Lower leg skin (tissue), 4 donors: ENCODE measurements around the gene MDH1. TPM values are rescaled to one million over a fixed set of nuclear protein-coding genes. Genes with fewer than 3 reads are reported as not detected.
"Not testable (repeated sequence)": the region's sequence is repeated elsewhere in the genome, so short reads cannot be mapped to it uniquely, and the experiment has no call there.

Experiments
- DNase-seq, 2 donors: peaks; one replicate each; pipeline ENCODE4 v3.0.0-alpha.2; 2019; ENCODE audit warnings: low spot score in 2 of 2
- H3K4me3 ChIP-seq: fragments of 200-600 bp; sonication (generic); 2 replicates; pipeline ENCODE4 v1.5.1; 2017; ENCODE audit warnings: mild to moderate bottlenecking, low read depth; ENCODE audit not compliant: poor library complexity, severe bottlenecking
- CTCF ChIP-seq, 3 donors: fragments of 450-650 bp; IDR thresholded peaks; one replicate each; pipeline ENCODE4 v1.5.1; 2016; ENCODE audit warnings: antibody characterized with exemption in 3 of 3, mild to moderate bottlenecking in 3 of 3, moderate library complexity in 2 of 3
- POLR2A ChIP-seq, 2 donors: fragments of 450-650 bp; IDR thresholded peaks; one replicate each; pipeline ENCODE4 v1.6.1; 2016 to 2017; ENCODE audit warnings: antibody characterized with exemption in 2 of 2, mild to moderate bottlenecking in 1 of 2, moderate library complexity in 1 of 2
- WGBS, 2 donors: methylation state at CpG; one replicate each; pipeline ENCODE4 v1.1.5; 2018; 5-methylcytosine and 5-hydroxymethylcytosine counted together
- intact Hi-C: fragments of 100-400 bp; cut with DNase I; formaldehyde crosslinking; loops from one replicate; pipeline ENCODE4 v1.15.0; 2023; ENCODE audit warnings: low total_unique reads
- total RNA-seq, 4 donors: library from RNA; depleted of rRNA; stranded (reverse); fragments of >200 nt; gene quantifications; one replicate each; pipeline ENCODE4 v1.1.0, GENCODE V29; 2016

MDH1 gene
- total RNA-seq, 4 donors from 2014 or later = 80.9 to 150 (median 115) TPM

- 95 to 97% methylated on average over 2 of the region's 2 CpGs for WGBS, 2 donors
- DNase-seq = no peak
- no peak overlapping the region for H3K4me3 ChIP-seq
- intact Hi-C loops = no loop called here
- TF ChIP-seq POLR2A (IDR thresholded peaks at IDR 0.05) (no peak), CTCF (IDR thresholded peaks at IDR 0.05) (no peak)
Measured at GRCh38 chr2:63572001-63572400, 16.8 kb upstream of the MDH1 start.

GRCh38 chr2:63573026-63573425, 15.7 kb upstream of the MDH1 start:
- DNase-seq, intact Hi-C loops, H3K4me3 ChIP-seq: not testable (repeated sequence)
- 96 to 97% methylated on average over 3 of the region's 3 CpGs for WGBS, 2 donors

GRCh38 chr2:63573726-63574345, 14.9 kb upstream of the MDH1 start:
- WGBS, 2 donors = 92 to 94% methylated on average over 13 of the region's 13 CpGs
- intact Hi-C loops, H3K4me3 ChIP-seq, DNase-seq: not testable (repeated sequence)

GRCh38 chr2:63576546-63576945, 12.2 kb upstream of the MDH1 start:
- TF ChIP-seq CTCF (IDR thresholded peaks at IDR 0.05) (no peak), POLR2A (IDR thresholded peaks at IDR 0.05) (no peak)
- H3K4me3 ChIP-seq = no peak overlapping the region
- intact Hi-C loops = no loop called here
- DNase-seq = no peak

- TF ChIP-seq CTCF (IDR thresholded peaks at IDR 0.05) (no peak), POLR2A (IDR thresholded peaks at IDR 0.05) (no peak)
- WGBS, 2 donors = 97 to 100% methylated on average over 3 of the region's 3 CpGs
- intact Hi-C loops = no loop called here
Measured at GRCh38 chr2:63578767-63579166, 10.0 kb upstream of the MDH1 start.

GRCh38 chr2:63580651-63581297, 8.0 kb upstream of the MDH1 start:
- no peak for TF ChIP-seq CTCF (IDR thresholded peaks at IDR 0.05)
- no peak for TF ChIP-seq POLR2A (IDR thresholded peaks at IDR 0.05)
- intact Hi-C loops = no loop called here
- 31 to 42% methylated on average over 4 of the region's 4 CpGs for WGBS, 2 donors
- DNase-seq = no peak
- no peak overlapping the region for H3K4me3 ChIP-seq

More at GRCh38 chr2:63578767-63579166, 10.0 kb upstream of the MDH1 start:
- H3K4me3 ChIP-seq = no peak overlapping the region
- DNase-seq = no peak
